ENCODE measurements around the gene ZNF891.

The ZNF891 gene

GRCh38 chr12:133130038-133130807, at the start of gene ZNF891, which contains the start of gene ZNF10:
Gene ZNF891, minus strand, starts transcription at chr12:133130274. Its CDS starts 8,356 bp downstream, at chr12:133121918.
Gene ZNF10, plus strand, starts transcription at chr12:133130627. Its CDS starts 13,866 bp downstream, at chr12:133144493.
- peak; percentile 89 to 98 (median 96) for DNase-seq
- intact Hi-C loops (cut with DNase I), result loop anchor here (5.0 kb wide), 1 partner anchor 53 kb away; no protein-coding TSS in a partner anchor

GRCh38 chr12:133174901-133175300, 44.8 kb upstream of the ZNF891 start:
- no peak for DNase-seq
- intact Hi-C loops (cut with DNase I), result no loop called here

GRCh38 chr12:133172491-133172890, 42.4 kb upstream of the ZNF891 start:
- no peak for DNase-seq
- intact Hi-C loops (cut with DNase I), result no loop called here

GRCh38 chr12:133165776-133166175, 35.7 kb upstream of the ZNF891 start:
- intact Hi-C loops (cut with DNase I), result no loop called here
- no peak for DNase-seq

- DNase-seq, result no peak
- intact Hi-C loops (cut with DNase I), result no loop called here
These were observed 26.1 kb upstream of the ZNF891 start for GRCh38 chr12:133156125-133156690.

- DNase-seq, result no peak
- intact Hi-C loops (cut with DNase I), result no loop called here
These were observed 15.9 kb upstream of the ZNF891 start for GRCh38 chr12:133145981-133146380.

- no peak for DNase-seq
- intact Hi-C loops (cut with DNase I), result no loop called here
These were observed 5.7 kb upstream of the ZNF891 start for GRCh38 chr12:133135747-133136146.

GRCh38 chr12:133130808-133131128, 694 bp upstream of the ZNF891 start:
- peak; percentile 38 to 80 (median 59) for DNase-seq
- intact Hi-C loops (cut with DNase I), result loop anchor here (5.0 kb wide), 1 partner anchor 53 kb away; no protein-coding TSS in a partner anchor

GRCh38 chr12:133129368-133130037, 571 bp downstream of the ZNF891 start:
- DNase-seq, result peak in 5 of 42 donors; percentile 4 to 34 (median 11)
- intact Hi-C loops (cut with DNase I), result loop anchor here (5.0 kb wide), 1 partner anchor 52 kb away; no protein-coding TSS in a partner anchor

GRCh38 chr12:133124674-133125073, 5.4 kb downstream of the ZNF891 start:
- no peak for DNase-seq
- intact Hi-C loops (cut with DNase I), result no loop called here

- DNase-seq, result no peak
These were observed 9.5 kb downstream of the ZNF891 start for GRCh38 chr12:133120385-133121191.

GRCh38 chr12:133108150-133108549, 21.9 kb downstream of the ZNF891 start:
- intact Hi-C loops (cut with DNase I), result no loop called here

More at GRCh38 chr12:133120385-133121191, 9.5 kb downstream of the ZNF891 start:
- intact Hi-C loops (cut with DNase I), result no loop called here

GRCh38 chr12:133107121-133107520, 23.0 kb downstream of the ZNF891 start:
- DNase-seq, result no peak
- intact Hi-C loops (cut with DNase I), result no loop called here

More at GRCh38 chr12:133108150-133108549, 21.9 kb downstream of the ZNF891 start:
- DNase-seq, result no peak

GRCh38 chr12:133106253-133106652, 23.8 kb downstream of the ZNF891 start:
- DNase-seq, result no peak
- intact Hi-C loops (cut with DNase I), result no loop called here

GRCh38 chr12:133105620-133106019, 24.5 kb downstream of the ZNF891 start:
- no peak for DNase-seq
- intact Hi-C loops (cut with DNase I), result no loop called here

- no peak for DNase-seq
- intact Hi-C loops (cut with DNase I), result no loop called here
These were observed 46.7 kb downstream of the ZNF891 start for GRCh38 chr12:133083345-133083744.

GRCh38 chr12:133081159-133081780, 48.8 kb downstream of the ZNF891 start:
- peak in 4 of 42 donors; percentile 1 to 3 (median 2) for DNase-seq
- intact Hi-C loops (cut with DNase I), result no loop called here

GRCh38 chr12:133080368-133081158, 49.5 kb downstream of the ZNF891 start, which contains the start of gene ZNF140:
Gene ZNF140, plus strand, starts transcription at chr12:133080923. Its CDS starts 398 bp downstream, at chr12:133081321.
- intact Hi-C loops (cut with DNase I), result loop anchor here (1.0 kb wide), 3 partner anchors 43 to 101 kb away; partner anchors contain the start of genes ZNF26, ZNF268 and ZNF84
- DNase-seq, result peak; percentile 95 to 99 (median 98)

Data from head of caudate nucleus (tissue), 42 donors.